ENCODE results near the gene HOXA11.

DNA sequence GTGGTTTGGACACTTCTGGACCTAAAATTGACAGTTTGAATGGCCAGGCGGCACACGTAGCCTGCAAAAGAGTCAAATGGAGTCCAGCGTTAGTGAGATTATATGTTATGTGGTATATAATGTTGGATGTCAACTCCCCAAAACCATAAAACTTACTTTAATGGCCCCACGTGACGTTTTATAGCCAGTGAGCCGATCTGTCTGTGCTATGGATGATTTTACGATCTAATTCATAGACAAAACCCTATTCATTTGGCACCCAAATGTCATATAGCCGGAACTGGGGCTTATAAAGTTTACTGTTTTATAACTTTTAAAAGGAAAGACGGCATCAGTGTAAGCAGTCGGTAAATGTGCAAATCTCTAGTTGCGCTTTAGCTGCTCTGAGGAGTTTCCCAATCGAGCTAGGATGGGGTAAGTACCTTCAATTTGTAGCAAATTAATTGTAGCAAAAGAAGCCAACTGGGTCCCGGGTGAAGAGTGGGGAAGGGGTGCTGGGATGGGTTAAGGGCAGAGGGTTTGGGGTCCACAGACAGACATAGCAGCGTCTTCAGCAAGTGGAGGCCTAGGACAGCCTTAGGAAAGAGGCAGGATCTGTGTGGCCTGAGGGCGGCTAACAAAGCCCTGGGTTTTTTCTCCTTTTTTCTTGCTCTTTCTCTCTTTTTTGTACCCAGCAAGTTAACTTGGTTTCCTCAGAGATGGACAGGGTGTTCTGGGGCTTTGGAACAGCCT lies 44.7 kb downstream of the HOXA11 start:
- TF ChIP-seq, protein P1, sequence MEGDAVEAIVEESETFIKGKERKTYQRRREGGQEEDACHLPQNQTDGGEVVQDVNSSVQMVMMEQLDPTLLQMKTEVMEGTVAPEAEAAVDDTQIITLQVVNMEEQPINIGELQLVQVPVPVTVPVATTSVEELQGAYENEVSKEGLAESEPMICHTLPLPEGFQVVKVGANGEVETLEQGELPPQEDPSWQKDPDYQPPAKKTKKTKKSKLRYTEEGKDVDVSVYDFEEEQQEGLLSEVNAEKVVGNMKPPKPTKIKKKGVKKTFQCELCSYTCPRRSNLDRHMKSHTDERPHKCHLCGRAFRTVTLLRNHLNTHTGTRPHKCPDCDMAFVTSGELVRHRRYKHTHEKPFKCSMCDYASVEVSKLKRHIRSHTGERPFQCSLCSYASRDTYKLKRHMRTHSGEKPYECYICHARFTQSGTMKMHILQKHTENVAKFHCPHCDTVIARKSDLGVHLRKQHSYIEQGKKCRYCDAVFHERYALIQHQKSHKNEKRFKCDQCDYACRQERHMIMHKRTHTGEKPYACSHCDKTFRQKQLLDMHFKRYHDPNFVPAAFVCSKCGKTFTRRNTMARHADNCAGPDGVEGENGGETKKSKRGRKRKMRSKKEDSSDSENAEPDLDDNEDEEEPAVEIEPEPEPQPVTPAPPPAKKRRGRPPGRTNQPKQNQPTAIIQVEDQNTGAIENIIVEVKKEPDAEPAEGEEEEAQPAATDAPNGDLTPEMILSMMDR (conservative IDR thresholded peaks at IDR 0.05; ENCODE audit: low read depth, low read length): no peak
- TF ChIP-seq MXI1 (IDR thresholded peaks at IDR 0.05; ENCODE audit: borderline replicate concordance, low read depth, low read length) (no peak), CEBPB (IDR thresholded peaks at IDR 0.05; ENCODE audit: low read depth, low read length) (peak; percentile 31; the same call in 1 of the 2 replicates), BHLHE40 (IDR thresholded peaks at IDR 0.05; ENCODE audit: low read depth, low read length) (no peak)
- TF ChIP-seq, protein P2, sequence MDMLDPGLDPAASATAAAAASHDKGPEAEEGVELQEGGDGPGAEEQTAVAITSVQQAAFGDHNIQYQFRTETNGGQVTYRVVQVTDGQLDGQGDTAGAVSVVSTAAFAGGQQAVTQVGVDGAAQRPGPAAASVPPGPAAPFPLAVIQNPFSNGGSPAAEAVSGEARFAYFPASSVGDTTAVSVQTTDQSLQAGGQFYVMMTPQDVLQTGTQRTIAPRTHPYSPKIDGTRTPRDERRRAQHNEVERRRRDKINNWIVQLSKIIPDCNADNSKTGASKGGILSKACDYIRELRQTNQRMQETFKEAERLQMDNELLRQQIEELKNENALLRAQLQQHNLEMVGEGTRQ (IDR thresholded peaks at IDR 0.05; ENCODE audit: low read depth, low read length): peak; percentile 84

All from IMR-90 (cell line).